HepG2 (cell line): ENCODE results near the gene SRSF10. TPM values are rescaled to one million over a fixed set of nuclear protein-coding genes. Genes with fewer than 3 reads are reported as not detected.

ENCODE experiments used
- ATAD3A ChIP-seq: sonication (generic); formaldehyde crosslinking; IDR thresholded peaks from 2 replicates; pipeline ENCODE4 v1.4.0; 2020; ENCODE audit warnings: missing genetic modification reagents
- FIP1L1 ChIP-seq: fragments of 200-400 bp; formaldehyde crosslinking; IDR thresholded peaks from 2 replicates; pipeline ENCODE4 v1.6.1; 2018; ENCODE audit warnings: low read depth, mild to moderate bottlenecking, low read length, moderate library complexity, borderline replicate concordance; ENCODE audit not compliant: insufficient read depth
- GTF2F1 ChIP-seq: fragments of 150-350 bp; IDR thresholded peaks from 2 replicates; pipeline ENCODE4 v1.6.1; 2014; ENCODE audit warnings: low read length
- KIAA2018 ChIP-seq: sonication (generic); formaldehyde crosslinking; IDR thresholded peaks from 2 replicates; pipeline ENCODE4 v1.5.0; 2020; ENCODE audit warnings: mild to moderate bottlenecking, missing genetic modification reagents, borderline replicate concordance
- KLF12 ChIP-seq: sonication (generic); formaldehyde crosslinking; IDR thresholded peaks from 2 replicates; pipeline ENCODE4 v1.4.0; 2020; ENCODE audit warnings: missing genetic modification reagents, borderline replicate concordance
- NFE2L2 ChIP-seq: fragments of 150-350 bp; IDR thresholded peaks from 2 replicates; pipeline ENCODE4 v1.6.1; 2014; ENCODE audit warnings: low read length
- POGZ ChIP-seq: sonication (generic); formaldehyde crosslinking; IDR thresholded peaks from 2 replicates; pipeline ENCODE4 v1.4.0; 2020; ENCODE audit warnings: mild to moderate bottlenecking, missing genetic modification reagents
- SAFB2 ChIP-seq: sonication (generic); formaldehyde crosslinking; IDR thresholded peaks from 2 replicates; pipeline ENCODE4 v1.5.1; 2020; ENCODE audit warnings: missing genetic modification reagents, low read depth, mild to moderate bottlenecking, borderline replicate concordance
- SP5 ChIP-seq: IDR thresholded peaks from 2 replicates; pipeline ENCODE4 v1.6.1; 2016; ENCODE audit warnings: low read depth, borderline replicate concordance
- TCF12 ChIP-seq, 2 experiments: fragments of 450-650 bp in 1 of 2; sonication (generic) in 1 of 2; formaldehyde crosslinking in 1 of 2; IDR thresholded peaks; 2 replicates each; pipeline versions ENCODE4 v1.6.1 to v1.8.0; 2017 to 2022; ENCODE audit warnings: antibody characterized with exemption in 1 of 2, mild to moderate bottlenecking in 1 of 2, missing genetic modification reagents in 1 of 2, moderate library complexity in 1 of 2
- ZNF17 ChIP-seq: sonication (generic); formaldehyde crosslinking; IDR thresholded peaks from 2 replicates; pipeline ENCODE4 v1.5.0; 2020; ENCODE audit warnings: mild to moderate bottlenecking, missing genetic modification reagents
- ZNF441 ChIP-seq: sonication (generic); formaldehyde crosslinking; IDR thresholded peaks from 2 replicates; pipeline ENCODE4 v1.7.0; 2021; ENCODE audit warnings: missing genetic modification reagents, borderline replicate concordance
- ZNF550 ChIP-seq: sonication (generic); formaldehyde crosslinking; IDR thresholded peaks from 2 replicates; pipeline ENCODE4 v1.4.0; 2020; ENCODE audit warnings: mild to moderate bottlenecking, missing genetic modification reagents, borderline replicate concordance
- ZNF687 ChIP-seq: sonication (generic); formaldehyde crosslinking; IDR thresholded peaks from 2 replicates; pipeline ENCODE4 v1.5.1; 2020; ENCODE audit warnings: mild to moderate bottlenecking, missing genetic modification reagents, moderate library complexity
- ZNF782 ChIP-seq: sonication (generic); formaldehyde crosslinking; IDR thresholded peaks from 2 replicates; pipeline ENCODE4 v1.4.0; 2020; ENCODE audit warnings: missing genetic modification reagents, mild to moderate bottlenecking, borderline replicate concordance
- ZSCAN30 ChIP-seq: sonication (generic); formaldehyde crosslinking; IDR thresholded peaks from 2 replicates; pipeline ENCODE4 v1.5.0; 2020; ENCODE audit warnings: mild to moderate bottlenecking, missing genetic modification reagents
- polyA plus RNA-seq, 8 experiments: library from polyadenylated mRNA; depleted of rRNA in 3 of 8; stranded (reverse) in 7 of 8; unstranded in 1 of 8; fragments of >200 nt; fragmentation: Illumina TruSeq in 4 of 8; extraction: Trizol in 4 of 8; gene quantifications; 2 replicates each; pipeline versions ENCODE4 v1.2.1 to v1.2.3, GENCODE V29; 2011 to 2016; ENCODE audit warnings: low read depth in 4 of 8, missing spikeins in 1 of 8, mixed read lengths in 1 of 8; ENCODE audit not compliant: insufficient read depth in 1 of 8
- total RNA-seq, 5 experiments: library from RNA; depleted of rRNA; stranded (reverse); fragments of >200 nt; fragmentation: Illumina TruSeq; extraction: Trizol; gene quantifications; 2 replicates each; pipeline ENCODE4 v1.2.3, GENCODE V29; 2016; ENCODE audit warnings: low read depth in 1 of 5

The SRSF10 gene
- total and polyA plus RNA-seq, 2 of the 13 experiments (the other 11 are each of a cell fraction or from before 2014, with no cell fraction given): 126 to 186 TPM

- TF ChIP-seq ZNF782 (no peak), FIP1L1 (no peak), ZNF550 (CRISPR knock-in tag) (no peak), POGZ (CRISPR knock-in tag) (no peak), ATAD3A (CRISPR knock-in tag) (no peak), SP5 (CRISPR knock-in tag) (no peak), ZSCAN30 (CRISPR knock-in tag) (peak; percentile 68; the same call in 1 of the 2 replicates), NFE2L2 (no peak), TCF12 (IDR thresholded peaks at IDR 0.05) (no peak), TCF12 (CRISPR knock-in tag; IDR thresholded peaks at IDR 0.05) (no peak), SAFB2 (CRISPR knock-in tag) (no peak), KIAA2018 (CRISPR knock-in tag) (no peak), KLF12 (CRISPR knock-in tag) (no peak), GTF2F1 (no peak; the same call in 1 of the 2 replicates), ZNF17 (CRISPR knock-in tag) (no peak), ZNF441 (CRISPR knock-in tag) (peak; percentile 29; the same call in 1 of the 2 replicates), ZNF687 (CRISPR knock-in tag) (peak; percentile 72)
Measured at GRCh38 chr1:24022581-24023361, 42.6 kb upstream of the SRSF10 start (continued).
